H1 (cell line): Measurements from ENCODE around the gene KRTAP26-1. TPM values are rescaled to one million over a fixed set of nuclear protein-coding genes. Genes with fewer than 3 reads are reported as not detected.

Experiments used
- CTCF ChIA-PET: fragments of 300-600 bp; sonication (Branson Sonifier 250); formaldehyde crosslinking; loops from one replicate; lab custom pipeline; 2021; ENCODE audit not compliant: partially characterized antibody; lab: Charles Lee
- POLR2A ChIA-PET: fragments of 300-600 bp; sonication (Branson Sonifier 250); formaldehyde crosslinking; loops from one replicate; lab custom pipeline; 2021; ENCODE audit warnings: inconsistent platforms; ENCODE audit not compliant: partially characterized antibody; lab: Charles Lee
- DNase-seq, 2 experiments: peaks; one replicate each; pipeline versions ENCODE4 v3.0.0 to v3.0.0-alpha.2; 2010 to 2022; ENCODE audit warnings: low spot score in 2 of 2, low read depth in 1 of 2, mixed read lengths in 1 of 2
- FAIRE-seq: peaks from 2 replicates; lab custom pipeline; 2011; peaks lifted over from hg19 to GRCh38; lab: Jason Lieb, UNC
- H2AFZ ChIP-seq: 2 replicates; pipeline ENCODE4 v1.8.1; 2012; ENCODE audit warnings: low read length, inconsistent platforms
- H2AK5ac ChIP-seq: 2 replicates; pipeline ENCODE4 v1.6.1; 2013; ENCODE audit warnings: low read depth, low read length
- H2BK120ac ChIP-seq: replicated peaks from 2 replicates; pipeline ENCODE3; 2013; ENCODE audit warnings: low read depth, low read length, inconsistent platforms
- H2BK12ac ChIP-seq: 2 replicates; pipeline ENCODE4 v1.6.1; 2013; ENCODE audit warnings: low read depth, low read length
- H2BK15ac ChIP-seq: 2 replicates; pipeline ENCODE4 v1.6.1; 2013; ENCODE audit warnings: low read length
- H2BK20ac ChIP-seq: 2 replicates; pipeline ENCODE4 v1.6.1; 2013; ENCODE audit warnings: low read length
- H2BK5ac ChIP-seq: 2 replicates; pipeline ENCODE4 v1.6.1; 2013; ENCODE audit warnings: low read depth, low read length
- H3K14ac ChIP-seq: 2 replicates; pipeline ENCODE4 v1.6.1; 2013; ENCODE audit warnings: inconsistent platforms; ENCODE audit not compliant: insufficient read length
- H3K18ac ChIP-seq: 2 replicates; pipeline ENCODE4 v1.6.1; 2013; ENCODE audit warnings: low read length; ENCODE audit errors: extremely low read depth
- H3K23ac ChIP-seq: 2 replicates; pipeline ENCODE4 v1.6.1; 2013; ENCODE audit warnings: inconsistent platforms; ENCODE audit not compliant: insufficient read length
- H3K23me2 ChIP-seq: 2 replicates; pipeline ENCODE4 v1.6.1; 2013; ENCODE audit warnings: low read depth, low read length
- H3K27ac ChIP-seq: 2 replicates; pipeline ENCODE4 v1.6.1; 2011; ENCODE audit warnings: low read depth, low read length, inconsistent platforms
- H3K27me3 ChIP-seq, 4 experiments: replicated peaks in 1 of 4; 1 replicate in 1 of 4; 2 replicates in 3 of 4; pipeline versions ENCODE4 v1.6.1 to v1.8.1; 2011 to 2013; ENCODE audit warnings: low read length in 3 of 4, mild to moderate bottlenecking in 3 of 4, inconsistent platforms in 2 of 4, mixed read lengths in 2 of 4, moderate library complexity in 1 of 4; ENCODE audit not compliant: control insufficient read depth in 3 of 4, insufficient read depth in 3 of 4; ENCODE audit errors: extremely low read depth in 1 of 4
- H3K36me3 ChIP-seq, 4 experiments: 2 replicates each; pipeline versions ENCODE4 v1.6.1 to v1.8.1; 2011 to 2013; ENCODE audit warnings: mild to moderate bottlenecking in 4 of 4, low read length in 3 of 4, moderate library complexity in 2 of 4, control low read depth in 1 of 4, inconsistent platforms in 1 of 4; ENCODE audit not compliant: insufficient read depth in 4 of 4, control insufficient read depth in 2 of 4
- H3K4ac ChIP-seq: replicated peaks from 2 replicates; pipeline ENCODE3; 2013; ENCODE audit warnings: low read length, low read depth, mixed read lengths, inconsistent platforms; ENCODE audit not compliant: insufficient read length
- H3K4me1 ChIP-seq, 4 experiments: replicated peaks in 1 of 4; 1 replicate in 1 of 4; 2 replicates in 3 of 4; pipeline versions ENCODE4 v1.6.1 to v1.8.1; 2011 to 2013; ENCODE audit warnings: low read length in 3 of 4, inconsistent platforms in 2 of 4, mixed read lengths in 1 of 4; ENCODE audit not compliant: insufficient read depth in 4 of 4, control insufficient read depth in 3 of 4
- H3K4me2 ChIP-seq, 2 experiments: 2 replicates each; pipeline versions ENCODE4 v1.6.1 to v1.8.1; 2011 to 2013; ENCODE audit warnings: low read depth in 2 of 2, low read length in 2 of 2, control low read depth in 1 of 2, inconsistent platforms in 1 of 2, mild to moderate bottlenecking in 1 of 2; ENCODE audit not compliant: insufficient read depth in 1 of 2
- H3K4me3 ChIP-seq, 4 experiments: fragments of 200-600, 300-600 bp in 1 of 4; sonication (generic), shearing (Covaris generic), sonication (Bioruptor Twin) in 1 of 4; 2 replicates each; pipeline versions ENCODE4 v1.5.1 to v1.8.1; 2011 to 2016; ENCODE audit warnings: low read length in 4 of 4, low read depth in 3 of 4, control low read depth in 2 of 4, inconsistent platforms in 2 of 4, mild to moderate bottlenecking in 2 of 4, mixed read lengths in 1 of 4, moderate library complexity in 1 of 4; ENCODE audit not compliant: insufficient read depth in 2 of 4; ENCODE audit errors: extremely low read depth in 1 of 4
- H3K56ac ChIP-seq: replicated peaks from 2 replicates; pipeline ENCODE3; 2013; ENCODE audit warnings: low read depth, mild to moderate bottlenecking, mixed read lengths, low read length, inconsistent platforms; ENCODE audit not compliant: insufficient read length
- H3K79me1 ChIP-seq: 2 replicates; pipeline ENCODE4 v1.6.1; 2013; ENCODE audit warnings: low read depth, low read length, control low read depth
- H3K79me2 ChIP-seq, 2 experiments: 2 replicates each; pipeline versions ENCODE4 v1.6.1 to v1.8.1; 2012 to 2013; ENCODE audit warnings: low read length in 2 of 2, mild to moderate bottlenecking in 2 of 2, inconsistent platforms in 1 of 2; ENCODE audit not compliant: insufficient read depth in 2 of 2, control insufficient read depth in 1 of 2
- H3K9ac ChIP-seq, 4 experiments: replicated peaks in 1 of 4; 1 replicate in 1 of 4; 2 replicates in 3 of 4; pipeline versions ENCODE4 v1.6.1 to v1.8.1; 2011 to 2013; ENCODE audit warnings: low read depth in 3 of 4, low read length in 3 of 4, control low read depth in 2 of 4, mild to moderate bottlenecking in 2 of 4, moderate library complexity in 2 of 4, inconsistent platforms in 1 of 4; ENCODE audit errors: extremely low read depth in 1 of 4
- H3K9me3 ChIP-seq, 2 experiments: 2 replicates each; pipeline versions ENCODE4 v1.6.1 to v1.8.1; 2012 to 2013; ENCODE audit warnings: mild to moderate bottlenecking in 2 of 2, moderate library complexity in 2 of 2, control low read depth in 1 of 2, inconsistent platforms in 1 of 2, low read depth in 1 of 2, low read length in 1 of 2, mixed read lengths in 1 of 2; ENCODE audit not compliant: insufficient read depth in 2 of 2
- H4K20me1 ChIP-seq, 2 experiments: replicated peaks in 1 of 2; 2 replicates each; pipeline versions ENCODE3 to v1.8.1; 2011 to 2013; ENCODE audit warnings: inconsistent platforms in 2 of 2, low read length in 2 of 2, mild to moderate bottlenecking in 1 of 2; ENCODE audit not compliant: insufficient read depth in 2 of 2, control insufficient read depth in 1 of 2
- H4K5ac ChIP-seq: 2 replicates; pipeline ENCODE4 v1.6.1; 2013; ENCODE audit warnings: low read length, low read depth, mixed read lengths, inconsistent platforms; ENCODE audit not compliant: insufficient read length
- H4K8ac ChIP-seq: 2 replicates; pipeline ENCODE4 v1.8.0; 2013; ENCODE audit warnings: mild to moderate bottlenecking, moderate library complexity, low read length, inconsistent platforms; ENCODE audit not compliant: insufficient read depth; ENCODE audit errors: extremely low read depth
- H4K91ac ChIP-seq: replicated peaks from 2 replicates; pipeline ENCODE3; 2013; ENCODE audit warnings: low read length, mixed read lengths, inconsistent platforms; ENCODE audit not compliant: insufficient read length
- YY1 ChIP-seq: IDR thresholded peaks from 2 replicates; pipeline ENCODE4 v1.6.1; 2011; ENCODE audit warnings: low read depth, mild to moderate bottlenecking, low read length
- polyA plus RNA-seq, 7 experiments: library from polyadenylated mRNA; depleted of rRNA in 3 of 7; stranded (reverse) in 5 of 7; unstranded in 2 of 7; fragments of >200 nt in 5 of 7; fragments of 200-250 nt in 2 of 7; gene quantifications; 1 replicate in 5 of 7; 2 replicates in 1 of 7; 4 replicates in 1 of 7; pipeline versions ENCODE4 v1.2.1 to v1.2.3, GENCODE V29; 2011 to 2013; ENCODE audit warnings: missing spikeins in 2 of 7, mixed read lengths in 2 of 7
- total RNA-seq: library from RNA; stranded (reverse); fragmentation: NEBNext Ultra II Directional; extraction: Animal tissue kit (Norgen Biotek cat#: 25700); gene quantifications from 2 replicates; pipeline ENCODE4 v1.2.1, GENCODE V29; 2021

KRTAP26-1 gene
- total and polyA plus RNA-seq, 2 of the 8 experiments (the other 6 are each of a cell fraction or from before 2014, with no cell fraction given), result not detected

DNA sequence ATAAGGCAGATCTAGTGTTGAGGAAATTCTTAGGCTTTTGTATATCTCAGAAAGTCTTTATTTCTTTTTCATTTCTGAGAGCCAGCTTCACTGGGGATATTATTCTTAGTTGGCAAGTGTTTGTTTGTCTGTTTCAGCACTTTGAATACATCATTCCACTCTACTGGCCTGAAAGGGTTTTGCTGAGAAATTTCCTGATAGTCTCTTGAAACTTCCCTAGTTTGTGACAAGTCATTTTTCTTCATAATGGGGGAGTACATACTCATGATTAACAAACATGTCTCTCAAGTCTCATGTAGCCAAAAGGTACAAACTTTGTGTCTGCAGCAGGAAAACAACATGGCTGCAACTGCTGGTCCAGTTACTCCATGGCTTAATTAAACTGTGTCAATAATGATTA, 6.3 kb upstream of the KRTAP26-1 start:
- H3K36me3 ChIP-seq, result no peaks in the 10 kb centered on the region
- H3K9me3 ChIP-seq, result peaks cover 0 to 4% of the 10 kb centered on the region in 2 experiments; a peak in 1 of 4 replicates
- no peak overlapping the region for H3K4me3 ChIP-seq
- H3K23ac ChIP-seq, result no peak overlapping the region
- ChIA-PET CTCF (no interaction called here), POLR2A (no interaction called here)
- no peaks in the 10 kb centered on the region for H4K20me1 ChIP-seq
- no peaks in the 10 kb centered on the region for H3K79me2 ChIP-seq
- no peak overlapping the region for H2BK15ac ChIP-seq
- H3K18ac ChIP-seq, result no peak overlapping the region
- no peaks in the 10 kb centered on the region for H3K23me2 ChIP-seq
- no peak overlapping the region for H3K4ac ChIP-seq
- H3K27ac ChIP-seq, result no peak overlapping the region
- FAIRE-seq, result no peak
- no peak for DNase-seq
- H3K56ac ChIP-seq, result no peak overlapping the region
- no peak overlapping the region for H2BK12ac ChIP-seq
- no peak overlapping the region for H3K14ac ChIP-seq
- no peak for TF ChIP-seq YY1
- no peak overlapping the region for H2BK20ac ChIP-seq
- no peaks in the 10 kb centered on the region for H3K4me1 ChIP-seq
- no peaks in the 10 kb centered on the region for H3K27me3 ChIP-seq
- H2AK5ac ChIP-seq, result no peak overlapping the region
- H2BK120ac ChIP-seq, result no peak overlapping the region
- H3K9ac ChIP-seq, result no peak overlapping the region
- H2AFZ ChIP-seq, result no peak overlapping the region
- H4K5ac ChIP-seq, result no peak overlapping the region
- H4K91ac ChIP-seq, result no peak overlapping the region
- no peak overlapping the region for H4K8ac ChIP-seq
- no peaks in the 10 kb centered on the region for H3K79me1 ChIP-seq
- no peak overlapping the region for H3K4me2 ChIP-seq
- no peak overlapping the region for H2BK5ac ChIP-seq
